H9 (cell line): ENCODE data around the gene SH2D6. TPM values are rescaled to one million over a fixed set of nuclear protein-coding genes. Genes with fewer than 3 reads are reported as not detected.

Experiments used
- DNase-seq: peaks from one replicate; pipeline ENCODE4 v3.0.0-alpha.2; 2017
- H2AFZ ChIP-seq: one replicate; pipeline ENCODE4 v1.6.1; 2013; ENCODE audit warnings: mild to moderate bottlenecking, low read length, control low read depth, moderate library complexity
- H2AK5ac ChIP-seq: 2 replicates; pipeline ENCODE4 v1.6.1; 2013; ENCODE audit warnings: low read length, control low read depth, mixed read lengths; ENCODE audit not compliant: insufficient read length
- H2BK120ac ChIP-seq: one replicate; pipeline ENCODE4 v1.6.1; 2013; ENCODE audit warnings: low read depth, mild to moderate bottlenecking, low read length, control low read depth, inconsistent platforms; ENCODE audit not compliant: poor library complexity, severe bottlenecking
- H2BK12ac ChIP-seq: 2 replicates; pipeline ENCODE4 v1.6.1; 2013; ENCODE audit warnings: low read length, control low read depth, mixed read lengths, low read depth; ENCODE audit not compliant: insufficient read length
- H2BK15ac ChIP-seq: 2 replicates; pipeline ENCODE4 v1.6.1; 2013; ENCODE audit warnings: low read depth, low read length, control low read depth
- H2BK20ac ChIP-seq: one replicate; pipeline ENCODE4 v1.6.1; 2013; ENCODE audit warnings: low read depth, mild to moderate bottlenecking, low read length, control low read depth, inconsistent platforms; ENCODE audit not compliant: poor library complexity, severe bottlenecking
- H2BK5ac ChIP-seq: 2 replicates; pipeline ENCODE4 v1.6.1; 2013; ENCODE audit warnings: low read length, control low read depth, mixed read lengths; ENCODE audit not compliant: insufficient read length
- H3K14ac ChIP-seq: 2 replicates; pipeline ENCODE4 v1.6.1; 2013; ENCODE audit warnings: low read length, control low read depth; ENCODE audit not compliant: insufficient read depth
- H3K18ac ChIP-seq: 2 replicates; pipeline ENCODE4 v1.6.1; 2013; ENCODE audit warnings: low read depth, mild to moderate bottlenecking, mixed read lengths, low read length, control low read depth; ENCODE audit not compliant: insufficient read length
- H3K23ac ChIP-seq: 2 replicates; pipeline ENCODE4 v1.6.1; 2013; ENCODE audit warnings: low read length, control low read depth, mixed read lengths, low read depth; ENCODE audit not compliant: insufficient read length
- H3K23me2 ChIP-seq: 2 replicates; pipeline ENCODE4 v1.6.1; 2013; ENCODE audit warnings: low read depth, mild to moderate bottlenecking, mixed read lengths, low read length, control low read depth; ENCODE audit not compliant: insufficient read length, poor library complexity, severe bottlenecking
- H3K27ac ChIP-seq: 2 replicates; pipeline ENCODE4 v1.5.1; 2013; ENCODE audit warnings: low read length, control low read depth, mixed read lengths, low read depth; ENCODE audit not compliant: insufficient read length
- H3K27me3 ChIP-seq: 2 replicates; pipeline ENCODE4 v1.6.1; 2013; ENCODE audit warnings: low read length, control low read depth, inconsistent platforms; ENCODE audit not compliant: insufficient read depth
- H3K4ac ChIP-seq: 2 replicates; pipeline ENCODE4 v1.6.1; 2013; ENCODE audit warnings: low read depth, mild to moderate bottlenecking, control low read depth, inconsistent platforms, low read length, moderate library complexity
- H3K4me1 ChIP-seq: 2 replicates; pipeline ENCODE4 v1.6.1; 2013; ENCODE audit warnings: low read length, control low read depth, inconsistent platforms; ENCODE audit not compliant: insufficient read depth
- H3K4me2 ChIP-seq: 2 replicates; pipeline ENCODE4 v1.6.1; 2013; ENCODE audit warnings: low read length, control low read depth, mixed read lengths; ENCODE audit not compliant: insufficient read length, insufficient read depth
- H3K56ac ChIP-seq: 2 replicates; pipeline ENCODE4 v1.6.1; 2013; ENCODE audit warnings: low read depth, mild to moderate bottlenecking, mixed read lengths, low read length, control low read depth; ENCODE audit not compliant: insufficient read length
- H3K79me1 ChIP-seq: 2 replicates; pipeline ENCODE4 v1.6.1; 2013; ENCODE audit warnings: low read depth, mild to moderate bottlenecking, moderate library complexity, low read length, control low read depth, inconsistent platforms; ENCODE audit not compliant: insufficient read depth, poor library complexity, severe bottlenecking
- H3K79me2 ChIP-seq: 2 replicates; pipeline ENCODE4 v1.6.1; 2013; ENCODE audit warnings: low read length, control low read depth, inconsistent platforms; ENCODE audit not compliant: insufficient read depth
- H3K9ac ChIP-seq: 2 replicates; pipeline ENCODE4 v1.6.1; 2013; ENCODE audit warnings: low read length, control low read depth, mixed read lengths; ENCODE audit not compliant: insufficient read length; ENCODE audit errors: extremely low read depth
- H3K9me3 ChIP-seq: one replicate; pipeline ENCODE4 v1.6.1; 2013; ENCODE audit warnings: low read depth, low read length, inconsistent platforms; ENCODE audit not compliant: control insufficient read depth
- H3T11ph ChIP-seq: one replicate; pipeline ENCODE4 v1.6.1; 2013; ENCODE audit warnings: mild to moderate bottlenecking, low read length, control low read depth, inconsistent platforms
- H4K20me1 ChIP-seq: one replicate; pipeline ENCODE4 v1.6.1; 2013; ENCODE audit not compliant: control insufficient read depth, insufficient read length, insufficient read depth
- H4K5ac ChIP-seq: 2 replicates; pipeline ENCODE4 v1.6.1; 2013; ENCODE audit warnings: low read depth, mild to moderate bottlenecking, mixed read lengths, low read length, control low read depth; ENCODE audit not compliant: insufficient read length
- H4K8ac ChIP-seq: replicated peaks from 2 replicates; pipeline ENCODE4 v1.6.1; 2013; ENCODE audit warnings: low read length, control low read depth, mixed read lengths, low read depth; ENCODE audit not compliant: insufficient read length
- H4K91ac ChIP-seq: 2 replicates; pipeline ENCODE4 v1.6.1; 2013; ENCODE audit warnings: low read depth, mild to moderate bottlenecking, moderate library complexity, mixed read lengths, low read length, control low read depth; ENCODE audit not compliant: insufficient read length
- H3K27ac Mint-ChIP-seq, 3 experiments: 2 replicates in 2 of 3; 3 replicates in 1 of 3; pipeline ENCODE4 v1.8.0; 2020 to 2021; ENCODE audit warnings: mixed read lengths in 3 of 3, mild to moderate bottlenecking in 1 of 3, moderate library complexity in 1 of 3
- H3K27me3 Mint-ChIP-seq: 2 replicates; pipeline ENCODE4 v1.8.0; 2021; ENCODE audit warnings: low read depth, mild to moderate bottlenecking, moderate library complexity, mixed read lengths
- H3K36me3 Mint-ChIP-seq, 3 experiments: 2 replicates in 2 of 3; 3 replicates in 1 of 3; pipeline ENCODE4 v1.8.0; 2020 to 2021; ENCODE audit warnings: low read depth in 3 of 3, mixed read lengths in 3 of 3; ENCODE audit not compliant: insufficient read depth in 1 of 3
- H3K4me1 Mint-ChIP-seq, 2 experiments: 2 replicates each; pipeline ENCODE4 v1.8.0; 2020; ENCODE audit warnings: mixed read lengths in 2 of 2
- H3K4me3 Mint-ChIP-seq, 2 experiments: 2 replicates in 1 of 2; 3 replicates in 1 of 2; pipeline ENCODE4 v1.8.0; 2020 to 2021; ENCODE audit warnings: mild to moderate bottlenecking in 2 of 2, mixed read lengths in 2 of 2, moderate library complexity in 1 of 2
- H3K9me3 Mint-ChIP-seq, 2 experiments: 2 replicates in 1 of 2; 3 replicates in 1 of 2; pipeline ENCODE4 v1.8.0; 2020; ENCODE audit warnings: mild to moderate bottlenecking in 2 of 2, mixed read lengths in 2 of 2, moderate library complexity in 1 of 2
- CTCF ChIP-seq: fragments of 200-600 bp; sonication (generic); conservative IDR thresholded peaks from 3 replicates; pipeline ENCODE4 v1.8.0; 2021; ENCODE audit warnings: antibody characterized with exemption, mild to moderate bottlenecking
- WGBS: extraction: QIAGEN DNeasy Blood & Tissue Kit; methylation state at CpG from one replicate; pipeline ENCODE4 v1.1.7; 2013; ENCODE audit warnings: missing lambda C conversion rate, low lambda C conversion rate, mixed read lengths; ENCODE audit not compliant: insufficient read length; ENCODE audit errors: extremely low coverage; 5-methylcytosine and 5-hydroxymethylcytosine counted together
- total RNA-seq: library from RNA; stranded (reverse); gene quantifications from 2 replicates; pipeline ENCODE4 v1.2.1, GENCODE V29; 2021

Gene SH2D6
- total RNA-seq, 1 experiment from 2014 or later = 0.61 TPM

- Histone ChIP-seq H2BK120ac (no peak overlapping the region), H3K9me3 (no peaks in the 10 kb centered on the region), H2BK5ac (no peak overlapping the region), H2AFZ (peak overlapping the region; percentile 40), H2BK12ac (no peak overlapping the region), H2BK20ac (no peak overlapping the region), H3K79me1 (no peaks in the 10 kb centered on the region), H3K27me3 (no peaks in the 10 kb centered on the region), H3K27ac (no peak overlapping the region), H4K5ac (no peak overlapping the region), H2BK15ac (no peak overlapping the region), H4K91ac (no peak overlapping the region), H2AK5ac (no peak overlapping the region), H3K23me2 (peaks cover 6% of the 10 kb centered on the region), H3K79me2 (no peaks in the 10 kb centered on the region), H3K9ac (no peak overlapping the region), H3K56ac (no peak overlapping the region), H3K23ac (no peak overlapping the region), H3K4ac (no peak overlapping the region), H3K4me2 (no peak overlapping the region), H3K4me1 (peaks cover 4% of the 10 kb centered on the region; the same call in 1 of the 2 replicates), H4K8ac (no peak overlapping the region), H3T11ph (no peak overlapping the region), H4K20me1 (peaks cover 2% of the 10 kb centered on the region), H3K14ac (no peak overlapping the region), H3K18ac (no peak overlapping the region)
- peak; percentile 91 for DNase-seq
- Mint-ChIP-seq H3K36me3 (no peaks in the 10 kb centered on the region), H3K27me3 (peaks cover 2% of the 10 kb centered on the region), H3K9me3 (no peaks in the 10 kb centered on the region), H3K27ac (peak overlapping the region in 2 of 3 experiments; percentile 60 to 91; a peak in 4 of 7 replicates), H3K4me3 (peak overlapping the region; percentile 2 to 57; a peak in 3 of 5 replicates), H3K4me1 (peaks cover 26 to 27% of the 10 kb centered on the region in 2 experiments)
- no CpG with 5 or more reads among the region's 22 CpGs for WGBS
- TF ChIP-seq CTCF = peak; percentile 100
These were observed 2.2 kb downstream of the SH2D6 start for GRCh38 chr2:85420536-85421259.
